ENCODE measurements around the gene ENSA.
"Not testable (repeated sequence)": the region's sequence is repeated elsewhere in the genome, so short reads cannot be mapped to it uniquely, and the experiment has no call there.

DNA sequence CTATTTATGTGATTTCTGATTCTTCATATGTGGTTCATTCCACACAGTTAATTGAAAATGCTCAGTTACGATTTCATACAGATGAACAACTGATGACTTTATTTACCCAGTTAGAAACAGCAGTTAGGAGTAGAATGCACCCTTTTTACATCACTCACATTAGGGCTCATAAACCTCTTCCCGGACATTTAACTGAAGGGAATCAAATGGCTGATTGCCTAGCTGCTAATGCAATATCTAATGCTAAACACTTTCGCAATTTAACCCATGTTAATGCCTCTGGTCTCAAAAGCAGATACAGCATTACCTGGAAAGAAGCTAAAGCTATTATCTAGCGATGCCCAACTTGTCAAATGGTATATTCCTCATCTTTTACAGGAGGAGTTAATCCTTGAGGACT lies 27.7 kb upstream of the ENSA start:
- TF ChIP-seq, protein P1, sequence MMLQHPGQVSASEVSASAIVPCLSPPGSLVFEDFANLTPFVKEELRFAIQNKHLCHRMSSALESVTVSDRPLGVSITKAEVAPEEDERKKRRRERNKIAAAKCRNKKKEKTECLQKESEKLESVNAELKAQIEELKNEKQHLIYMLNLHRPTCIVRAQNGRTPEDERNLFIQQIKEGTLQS (IDR thresholded peaks at IDR 0.05), result not testable (repeated sequence)
- TF ChIP-seq, protein P2, sequence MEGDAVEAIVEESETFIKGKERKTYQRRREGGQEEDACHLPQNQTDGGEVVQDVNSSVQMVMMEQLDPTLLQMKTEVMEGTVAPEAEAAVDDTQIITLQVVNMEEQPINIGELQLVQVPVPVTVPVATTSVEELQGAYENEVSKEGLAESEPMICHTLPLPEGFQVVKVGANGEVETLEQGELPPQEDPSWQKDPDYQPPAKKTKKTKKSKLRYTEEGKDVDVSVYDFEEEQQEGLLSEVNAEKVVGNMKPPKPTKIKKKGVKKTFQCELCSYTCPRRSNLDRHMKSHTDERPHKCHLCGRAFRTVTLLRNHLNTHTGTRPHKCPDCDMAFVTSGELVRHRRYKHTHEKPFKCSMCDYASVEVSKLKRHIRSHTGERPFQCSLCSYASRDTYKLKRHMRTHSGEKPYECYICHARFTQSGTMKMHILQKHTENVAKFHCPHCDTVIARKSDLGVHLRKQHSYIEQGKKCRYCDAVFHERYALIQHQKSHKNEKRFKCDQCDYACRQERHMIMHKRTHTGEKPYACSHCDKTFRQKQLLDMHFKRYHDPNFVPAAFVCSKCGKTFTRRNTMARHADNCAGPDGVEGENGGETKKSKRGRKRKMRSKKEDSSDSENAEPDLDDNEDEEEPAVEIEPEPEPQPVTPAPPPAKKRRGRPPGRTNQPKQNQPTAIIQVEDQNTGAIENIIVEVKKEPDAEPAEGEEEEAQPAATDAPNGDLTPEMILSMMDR (IDR thresholded peaks at IDR 0.05; ENCODE audit: low read depth, low read length, missing input control), result not testable (repeated sequence)
- TF ChIP-seq, protein P3, sequence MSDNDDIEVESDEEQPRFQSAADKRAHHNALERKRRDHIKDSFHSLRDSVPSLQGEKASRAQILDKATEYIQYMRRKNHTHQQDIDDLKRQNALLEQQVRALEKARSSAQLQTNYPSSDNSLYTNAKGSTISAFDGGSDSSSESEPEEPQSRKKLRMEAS (IDR thresholded peaks at IDR 0.05), result not testable (repeated sequence)
- TF ChIP-seq RAD21 (IDR thresholded peaks at IDR 0.05); TAF1 (conservative IDR thresholded peaks at IDR 0.05): not testable (repeated sequence)
- TF ChIP-seq YY1 (IDR thresholded peaks at IDR 0.05) (peak; percentile 81), RXRA (IDR thresholded peaks at IDR 0.05) (peak in 1 of 2 donors; percentile 41)
